HepG2 (cell line): Measurements from ENCODE around the gene MYOZ1. TPM values are rescaled to one million over a fixed set of nuclear protein-coding genes. Genes with fewer than 3 reads are reported as not detected.

ENCODE experiments used
- ATAC-seq: fragments of 200-7000 bp; cut with Tn5 transposase; 3 replicates; pipeline ENCODE4 v1.9.1; 2020; ENCODE audit warnings: mild to moderate bottlenecking, moderate library complexity
- BruUV-seq: library from RNA; stranded (reverse); fragments of 400-500 nt; replicated peaks from 2 replicates; lab custom pipeline; 2021; lab: Mats Ljungman, UMichigan
- CTCF ChIA-PET: fragments of 300-600 bp; formaldehyde crosslinking; extraction: SDS; loops from one replicate; lab custom pipeline; 2021; ENCODE audit warnings: low total read pairs, inconsistent platforms, low intra/inter-chr PET ratio; lab: Yijun Ruan, JAX
- POLR2A ChIA-PET: fragments of 350-600 bp; sonication (Branson Sonifier 250); formaldehyde crosslinking; loops from one replicate; lab custom pipeline; 2020; ENCODE audit warnings: antibody characterized with exemption, inconsistent platforms; lab: Yijun Ruan, JAX
- DNase-seq: peaks from one replicate; pipeline ENCODE4 v3.0.0-alpha.2; 2015; ENCODE audit warnings: low spot score
- FAIRE-seq: peaks from 3 replicates; lab custom pipeline; 2011; peaks lifted over from hg19 to GRCh38; lab: Jason Lieb, UNC
- H2AFZ ChIP-seq: one replicate; pipeline ENCODE4 v1.6.1; 2011; ENCODE audit warnings: low read length, inconsistent platforms
- H3K27ac ChIP-seq: fragments of 300-600 bp; 3 replicates; pipeline ENCODE4 v1.8.0; 2011; ENCODE audit warnings: mixed run types, mild to moderate bottlenecking, mixed read lengths, low read length, inconsistent platforms; ENCODE audit not compliant: insufficient read depth; ENCODE audit errors: extremely low read length
- H3K27me3 ChIP-seq, 2 experiments: fragments of 200-600 bp in 1 of 2; 2 replicates in 1 of 2; 3 replicates in 1 of 2; pipeline versions ENCODE4 v1.6.0 to v1.8.0; 2011; ENCODE audit warnings: low read length in 2 of 2, mild to moderate bottlenecking in 2 of 2, moderate library complexity in 2 of 2, inconsistent platforms in 1 of 2; ENCODE audit not compliant: insufficient read depth in 2 of 2, control insufficient read depth in 1 of 2
- H3K36me3 ChIP-seq, 2 experiments: fragments of 200-600 bp in 1 of 2; replicated peaks in 1 of 2; 2 replicates in 1 of 2; 3 replicates in 1 of 2; pipeline versions ENCODE4 v1.5.1 to v1.8.0; 2011; ENCODE audit warnings: low read length in 2 of 2, inconsistent platforms in 1 of 2; ENCODE audit not compliant: insufficient read depth in 2 of 2, control insufficient read depth in 1 of 2
- H3K4me1 ChIP-seq: 2 replicates; pipeline ENCODE4 v1.5.1; 2012; ENCODE audit warnings: low read length, inconsistent platforms; ENCODE audit not compliant: insufficient read depth
- H3K4me2 ChIP-seq: 2 replicates; pipeline ENCODE4 v1.6.0; 2011; ENCODE audit warnings: low read depth, low read length, inconsistent platforms
- H3K4me3 ChIP-seq, 3 experiments: fragments of 200-600 bp in 1 of 3; sonication (generic), shearing (Covaris generic) in 1 of 3; replicated peaks in 1 of 3; 2 replicates each; pipeline ENCODE4 v1.5.1; 2011 to 2016; ENCODE audit warnings: low read length in 3 of 3, inconsistent platforms in 2 of 3, low read depth in 2 of 3, mild to moderate bottlenecking in 2 of 3, control low read depth in 1 of 3, mixed read lengths in 1 of 3; ENCODE audit not compliant: insufficient read depth in 1 of 3
- H3K79me2 ChIP-seq: one replicate; pipeline ENCODE4 v1.6.1; 2011; ENCODE audit warnings: low read length, inconsistent platforms; ENCODE audit not compliant: insufficient read depth
- H3K9ac ChIP-seq: 2 replicates; pipeline ENCODE4 v1.6.0; 2011; ENCODE audit warnings: mild to moderate bottlenecking, low read depth, low read length, inconsistent platforms; ENCODE audit not compliant: insufficient read depth
- H3K9me3 ChIP-seq: 2 replicates; pipeline ENCODE4 v1.5.1; 2012; ENCODE audit warnings: mild to moderate bottlenecking, low read length
- H4K20me1 ChIP-seq: 2 replicates; pipeline ENCODE4 v1.6.0; 2011; ENCODE audit warnings: inconsistent platforms, mild to moderate bottlenecking, low read length, moderate library complexity; ENCODE audit not compliant: insufficient read depth
- AGO2 ChIP-seq: fragments of 200-400 bp; formaldehyde crosslinking; optimal IDR thresholded peaks from 2 replicates; pipeline ENCODE3; 2017; ENCODE audit warnings: mild to moderate bottlenecking, low read depth, low read length, moderate library complexity
- BCLAF1 ChIP-seq: fragments of 450-650 bp; IDR thresholded peaks from 2 replicates; pipeline ENCODE4 v1.6.1; 2017; ENCODE audit warnings: mild to moderate bottlenecking
- CERS6 ChIP-seq: sonication (generic); formaldehyde crosslinking; IDR thresholded peaks from 2 replicates; pipeline ENCODE4 v1.5.0; 2020; ENCODE audit warnings: missing genetic modification reagents
- FOSL2 ChIP-seq: sonication (generic); formaldehyde crosslinking; IDR thresholded peaks from 2 replicates; pipeline ENCODE4 v1.4.0; 2020; ENCODE audit warnings: missing genetic modification reagents
- FOXO4 ChIP-seq: sonication (generic); formaldehyde crosslinking; conservative IDR thresholded peaks from 2 replicates; pipeline ENCODE4 v1.8.1; 2023; ENCODE audit warnings: missing genetic modification reagents
- HOXD1 ChIP-seq: sonication (generic); formaldehyde crosslinking; IDR thresholded peaks from 2 replicates; pipeline ENCODE4 v1.5.0; 2020; ENCODE audit warnings: missing genetic modification reagents
- MIER3 ChIP-seq: IDR thresholded peaks from 2 replicates; pipeline ENCODE4 v1.6.1; 2016; ENCODE audit warnings: missing compliant biosample characterization, borderline replicate concordance
- SMARCC2 ChIP-seq: fragments of 450-650 bp; IDR thresholded peaks from 2 replicates; pipeline ENCODE4 v1.6.1; 2017; ENCODE audit warnings: antibody characterized with exemption, mild to moderate bottlenecking
- THAP7 ChIP-seq: sonication (generic); formaldehyde crosslinking; IDR thresholded peaks from 2 replicates; pipeline ENCODE4 v1.8.1; 2023; ENCODE audit warnings: mild to moderate bottlenecking, missing genetic modification reagents
- ZBTB3 ChIP-seq: sonication (generic); formaldehyde crosslinking; IDR thresholded peaks from 2 replicates; pipeline ENCODE4 v1.4.0; 2020; ENCODE audit warnings: low read depth, mild to moderate bottlenecking, moderate library complexity, missing genetic modification reagents, borderline replicate concordance
- ZFP90 ChIP-seq: sonication (generic); formaldehyde crosslinking; IDR thresholded peaks from 2 replicates; pipeline ENCODE4 v1.8.0; 2022; ENCODE audit warnings: missing genetic modification reagents, mild to moderate bottlenecking, inconsistent platforms, borderline replicate concordance
- ZNF343 ChIP-seq: sonication (generic); formaldehyde crosslinking; IDR thresholded peaks from 2 replicates; pipeline ENCODE4 v1.4.0; 2020; ENCODE audit warnings: mild to moderate bottlenecking, missing genetic modification reagents
- ZNF382 ChIP-seq: sonication (generic); formaldehyde crosslinking; IDR thresholded peaks from 2 replicates; pipeline ENCODE4 v1.5.0; 2020; ENCODE audit warnings: missing genetic modification reagents, mild to moderate bottlenecking, borderline replicate concordance
- ZNF432 ChIP-seq: sonication (generic); formaldehyde crosslinking; IDR thresholded peaks from 2 replicates; pipeline ENCODE4 v1.5.0; 2020; ENCODE audit warnings: missing genetic modification reagents, mild to moderate bottlenecking, borderline replicate concordance
- WGBS: methylation state at CpG from one replicate; pipeline ENCODE4 v1.1.6; 2017; ENCODE audit warnings: low lambda C conversion rate; 5-methylcytosine and 5-hydroxymethylcytosine counted together
- in situ Hi-C: cut with HindIII; loops from 2 replicates; pipeline ENCODE4 v1.10.0; 2017; ENCODE audit warnings: low pct_unique_long_range_greater_than_20kb; ENCODE audit not compliant: extremely low pct_ligation_motif_present
- intact Hi-C: fragments of 100-400 bp; cut with micrococcal nuclease; formaldehyde crosslinking; loops from one replicate; pipeline ENCODE4 v1.10.0; 2022; ENCODE audit not compliant: unreplicated experiment
- polyA plus RNA-seq, 8 experiments: library from polyadenylated mRNA; depleted of rRNA in 3 of 8; stranded (reverse) in 7 of 8; unstranded in 1 of 8; fragments of >200 nt; fragmentation: Illumina TruSeq in 4 of 8; extraction: Trizol in 4 of 8; gene quantifications; 2 replicates each; pipeline versions ENCODE4 v1.2.1 to v1.2.3, GENCODE V29; 2011 to 2016; ENCODE audit warnings: low read depth in 4 of 8, missing spikeins in 1 of 8, mixed read lengths in 1 of 8; ENCODE audit not compliant: insufficient read depth in 1 of 8
- total RNA-seq, 5 experiments: library from RNA; depleted of rRNA; stranded (reverse); fragments of >200 nt; fragmentation: Illumina TruSeq; extraction: Trizol; gene quantifications; 2 replicates each; pipeline ENCODE4 v1.2.3, GENCODE V29; 2016; ENCODE audit warnings: low read depth in 1 of 5

Gene MYOZ1
- total and polyA plus RNA-seq, 2 of the 13 experiments (the other 11 are each of a cell fraction or from before 2014, with no cell fraction given), result not detected

- no peak overlapping the region for H3K9ac ChIP-seq
- FAIRE-seq (no peak), ATAC-seq (no peak), DNase-seq (no peak)
- CTCF ChIA-PET, result interaction anchor here (3.9 kb wide), 1 partner anchor 116 kb away, joined by 85 read pairs; no protein-coding TSS in a partner anchor
- POLR2A ChIA-PET, result no interaction called here
- intact Hi-C loops, result no loop called here
- H3K27ac ChIP-seq, result no peak overlapping the region
- no peaks in the 10 kb centered on the region for H4K20me1 ChIP-seq
- H3K4me2 ChIP-seq, result no peak overlapping the region
- in situ Hi-C loops, result loop anchor here (25.0 kb wide), 1 partner anchor 383 kb away; the partner anchor contains the start of gene MRPS16
- H3K4me1 ChIP-seq, result peaks cover 21% of the 10 kb centered on the region
- no TSS peak for BruUV-seq
- no peak overlapping the region for H3K4me3 ChIP-seq
- no peak overlapping the region for H2AFZ ChIP-seq
- H3K36me3 ChIP-seq, result no peaks in the 10 kb centered on the region
- 45% methylated on average over 3 of the region's 3 CpGs for WGBS
- no peaks in the 10 kb centered on the region for H3K79me2 ChIP-seq
- H3K9me3 ChIP-seq, result no peaks in the 10 kb centered on the region
- H3K27me3 ChIP-seq, result peaks cover 3 to 19% of the 10 kb centered on the region in 2 experiments; a peak in 3 of 5 replicates
- TF ChIP-seq CERS6 (CRISPR knock-in tag), result no peak
- no peak for TF ChIP-seq THAP7 (CRISPR knock-in tag)
- TF ChIP-seq ZNF382, result no peak
- no peak for TF ChIP-seq FOSL2
- no peak for TF ChIP-seq MIER3 (CRISPR knock-in tag)
- TF ChIP-seq ZNF432, result no peak
- TF ChIP-seq BCLAF1, result no peak
- no peak for TF ChIP-seq SMARCC2
- no peak for TF ChIP-seq AGO2
- TF ChIP-seq ZFP90 (CRISPR knock-in tag), result no peak
- TF ChIP-seq HOXD1 (CRISPR knock-in tag), result no peak
- TF ChIP-seq ZBTB3, result no peak
- TF ChIP-seq FOXO4 (CRISPR knock-in tag), result no peak
- no peak for TF ChIP-seq ZNF343 (CRISPR knock-in tag)
Observed at GRCh38 chr10:73645251-73645650, 4.0 kb upstream of the MYOZ1 start.
